HL-60/S4 treated with phorbol 12-myristate 13-acetate at 8.2 ng/mL for 4 days and 3 days (cell line): Measurements from ENCODE around the gene CCDC34.
"Not testable (repeated sequence)": the region's sequence is repeated elsewhere in the genome, so short reads cannot be mapped to it uniquely, and the experiment has no call there.

Source experiments
- in situ Hi-C: fragments of 300-500 bp; cut with MboI; formaldehyde crosslinking; loops from 2 replicates; pipeline ENCODE4 v1.15.0; 2022; ENCODE audit warnings: low sequenced_read_pairs

The CCDC34 gene

DNA sequence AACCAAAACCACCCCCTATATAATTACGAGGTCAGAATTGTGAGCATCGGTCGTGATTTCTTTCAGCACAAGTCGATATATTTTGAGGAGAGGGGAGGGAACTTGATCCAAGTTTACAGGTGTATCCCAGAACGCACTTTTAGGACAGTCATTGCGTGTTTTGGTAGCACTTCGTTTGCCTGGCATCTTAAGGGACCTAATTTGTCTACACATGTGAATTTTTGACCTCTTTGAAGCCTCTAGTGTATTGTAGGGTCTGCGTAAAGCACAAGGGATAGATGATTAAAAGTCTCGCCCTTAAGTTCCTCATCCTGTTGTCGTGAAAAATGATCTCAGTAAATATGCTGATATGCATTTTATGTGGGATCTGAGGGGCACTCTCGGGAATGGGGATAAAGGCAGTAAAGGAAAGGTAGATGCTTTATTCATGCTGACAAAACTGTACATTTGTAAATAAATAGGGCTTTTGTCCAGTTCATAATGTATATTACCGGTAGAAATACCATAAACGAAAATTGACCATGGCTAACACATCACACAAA lies 632 bp upstream of the CCDC34 start:
- in situ Hi-C loops, result no loop called here

DNA sequence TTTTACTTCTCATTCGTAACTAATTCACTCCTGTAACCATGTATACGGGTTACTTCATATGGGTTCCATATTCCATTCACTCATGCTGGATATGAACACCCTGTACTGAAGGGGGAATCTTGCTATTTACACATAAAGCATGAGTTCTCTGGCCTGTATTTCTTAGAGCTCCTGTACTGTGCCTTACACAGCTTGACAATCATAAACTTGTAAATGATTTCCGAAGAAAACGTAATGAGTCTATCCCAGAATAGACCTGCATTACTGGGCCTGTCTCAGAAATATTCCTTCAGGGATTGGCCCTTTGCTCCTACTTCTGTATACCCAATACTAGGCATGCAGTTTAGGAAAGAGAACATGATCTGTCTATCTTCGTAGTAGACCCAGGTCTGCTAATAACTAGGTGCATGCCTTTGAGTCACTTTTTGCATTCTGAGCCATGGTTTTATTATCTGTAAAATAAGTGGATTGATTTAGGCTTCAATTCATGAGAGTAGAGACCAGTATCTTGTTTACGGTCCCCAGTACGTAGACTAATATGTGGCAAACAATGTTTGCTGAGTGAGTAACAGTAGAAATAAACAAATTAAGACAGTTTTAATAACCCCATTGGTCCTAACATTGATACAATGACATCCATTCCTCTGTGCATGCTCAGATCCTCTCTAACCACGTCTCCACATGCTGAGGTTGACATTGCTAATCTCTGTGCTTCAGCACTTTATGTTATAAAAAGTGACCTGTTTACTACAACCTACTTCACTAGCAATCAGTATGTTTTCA lies 1.2 kb downstream of the CCDC34 start:
- in situ Hi-C loops, result no loop called here

DNA sequence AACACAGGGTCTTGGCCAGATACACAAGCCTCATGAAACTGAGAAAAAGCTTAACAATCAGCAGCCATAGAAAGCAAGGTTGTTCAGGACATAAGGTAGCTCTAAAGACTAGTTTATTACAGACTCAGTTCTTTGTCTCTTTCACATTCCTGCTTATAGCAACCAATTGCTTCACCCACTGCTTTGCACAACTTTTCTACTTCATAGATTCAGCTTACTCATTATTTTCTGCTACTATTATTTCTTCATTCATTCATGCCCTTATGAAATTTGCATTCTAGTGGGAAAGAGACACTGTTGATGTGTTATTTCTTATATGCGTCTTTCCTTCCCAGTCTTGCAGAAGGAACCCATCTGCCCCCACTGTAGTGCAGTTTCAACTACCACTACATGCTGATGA lies 4.7 kb downstream of the CCDC34 start:
- in situ Hi-C loops, result no loop called here

DNA sequence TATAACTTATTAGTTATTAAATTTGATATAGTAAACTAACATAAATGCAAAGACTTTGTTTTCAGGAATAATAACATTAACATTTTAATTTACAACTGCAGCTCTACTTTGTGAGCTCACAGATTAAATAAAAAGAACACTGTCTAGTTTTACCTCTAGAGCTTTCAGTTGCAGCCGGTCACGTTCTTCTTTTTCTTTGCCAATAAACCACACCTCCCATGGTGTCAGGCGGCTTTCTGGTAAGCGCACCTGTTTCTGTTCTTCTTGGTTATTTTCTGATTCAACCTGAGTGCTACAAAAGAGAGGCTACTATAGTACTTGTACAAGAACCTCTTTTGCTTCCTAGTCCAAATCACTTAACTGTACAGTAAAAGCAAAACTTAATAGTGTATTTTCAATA lies 5.8 kb downstream of the CCDC34 start:
- in situ Hi-C loops, result no loop called here

DNA sequence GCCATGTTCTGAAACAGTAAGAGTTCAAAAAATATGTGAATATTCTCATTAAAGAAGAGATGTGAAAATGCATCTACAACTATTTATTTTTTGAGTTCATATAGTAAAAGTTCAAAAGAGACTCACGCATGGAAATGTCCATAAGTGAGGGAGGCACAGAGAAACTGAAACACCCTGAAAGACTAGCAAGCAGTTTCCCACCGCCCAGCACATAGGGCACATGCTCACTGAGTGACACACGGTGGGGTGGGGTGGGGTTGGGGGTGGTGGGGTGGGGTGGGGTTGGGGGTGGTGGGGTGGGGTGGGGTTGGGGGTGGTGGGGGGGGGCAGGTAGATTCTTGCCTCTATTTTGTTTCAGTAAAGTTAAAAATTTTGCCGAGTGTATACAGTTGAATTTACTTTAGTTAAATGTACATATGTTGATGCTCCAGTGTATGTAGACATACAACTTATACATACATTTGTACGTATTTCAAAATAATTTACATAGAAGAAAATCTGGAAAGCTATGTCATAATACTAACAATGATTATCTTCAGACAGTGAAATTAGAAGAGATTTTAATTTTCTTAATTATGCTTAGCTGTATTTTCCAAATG lies 6.3 kb downstream of the CCDC34 start:
- in situ Hi-C loops, result no loop called here

DNA sequence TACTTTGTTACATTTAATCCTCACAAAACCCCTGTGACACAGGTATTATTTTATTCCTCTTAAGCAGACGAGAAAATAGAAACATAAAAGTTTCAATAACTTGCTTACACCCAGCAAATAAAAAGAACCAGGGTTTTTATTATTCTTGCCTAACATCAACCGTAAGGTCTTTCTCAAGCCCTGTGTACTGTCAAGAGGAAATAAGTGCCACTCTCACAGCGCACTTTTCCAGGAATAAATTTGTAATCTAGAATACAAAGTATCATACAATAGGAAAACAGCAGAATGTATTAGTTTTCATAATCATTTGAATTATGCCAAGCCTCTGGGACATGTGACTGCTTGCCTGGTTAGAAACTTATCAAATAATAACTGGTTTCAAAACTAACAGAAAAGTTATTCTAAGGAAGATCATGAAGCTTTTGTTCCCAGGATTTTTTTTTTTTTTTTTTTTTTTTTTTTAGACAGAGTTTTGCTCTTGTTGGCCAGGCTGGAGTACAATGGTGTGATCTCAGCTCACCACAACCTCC lies 7.4 kb downstream of the CCDC34 start:
- in situ Hi-C loops, result no loop called here

DNA sequence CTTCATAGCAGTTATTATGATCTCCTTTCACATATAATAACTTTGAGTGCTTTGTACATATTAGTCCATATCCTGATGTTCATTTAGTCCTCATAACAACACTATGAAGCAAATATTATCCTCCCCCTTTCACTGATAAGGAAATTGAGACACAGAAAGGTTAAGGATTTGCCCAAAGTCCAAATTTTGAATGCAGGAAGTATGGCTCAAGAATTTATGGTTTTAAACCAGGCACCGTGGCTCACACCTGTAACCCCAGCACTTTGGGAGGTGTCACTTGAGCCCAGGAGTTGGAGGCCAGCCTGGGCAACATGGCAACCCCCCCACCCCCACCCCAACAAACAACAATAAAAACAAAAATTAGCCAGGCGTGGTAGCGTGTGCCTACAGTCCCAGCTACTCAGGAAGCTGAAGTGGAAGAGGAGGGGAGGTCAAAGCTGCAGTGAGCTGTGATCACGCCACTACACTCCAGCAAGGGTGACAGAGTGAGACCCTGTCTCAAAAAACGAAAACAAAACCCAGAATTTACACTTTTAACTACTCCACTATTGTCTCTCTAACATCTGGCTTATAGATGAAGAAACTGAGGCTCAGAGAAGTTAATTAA lies 8.6 kb downstream of the CCDC34 start:
- in situ Hi-C loops, result no loop called here

DNA sequence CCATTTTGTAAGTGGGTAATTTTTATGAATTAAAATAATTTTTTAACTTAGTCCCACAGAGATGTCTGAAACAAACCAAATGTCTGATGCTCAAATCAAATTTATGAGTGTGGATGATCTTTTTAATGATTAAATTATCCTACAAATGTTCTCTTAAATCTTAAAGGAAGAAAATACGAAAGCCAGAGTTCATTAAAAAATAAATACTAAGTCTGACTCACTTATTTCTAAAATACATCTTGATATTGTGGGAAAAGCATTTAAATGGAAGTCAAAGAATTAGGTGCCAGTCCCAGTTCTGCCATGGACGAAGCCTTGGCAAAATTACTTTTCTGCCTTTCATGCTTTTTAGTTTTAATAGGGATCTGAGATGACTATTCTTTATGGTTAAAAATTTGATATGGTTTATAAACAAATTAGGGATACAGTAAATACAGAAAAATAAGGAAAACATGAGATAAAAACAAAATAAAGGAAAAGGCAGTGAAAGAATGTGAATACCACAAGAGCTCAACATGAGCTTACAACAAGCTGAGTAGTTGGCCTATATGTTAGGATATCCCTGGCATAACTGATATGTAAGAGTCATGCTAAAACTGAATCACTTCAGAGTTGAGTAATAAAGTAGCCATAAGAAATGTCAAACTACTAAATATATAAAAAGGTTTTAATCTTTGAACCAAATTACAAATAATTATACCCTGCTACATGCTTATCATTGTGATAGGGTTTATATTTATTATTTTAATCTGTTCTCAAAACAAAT lies 9.2 kb downstream of the CCDC34 start:
- in situ Hi-C loops, result no loop called here

DNA sequence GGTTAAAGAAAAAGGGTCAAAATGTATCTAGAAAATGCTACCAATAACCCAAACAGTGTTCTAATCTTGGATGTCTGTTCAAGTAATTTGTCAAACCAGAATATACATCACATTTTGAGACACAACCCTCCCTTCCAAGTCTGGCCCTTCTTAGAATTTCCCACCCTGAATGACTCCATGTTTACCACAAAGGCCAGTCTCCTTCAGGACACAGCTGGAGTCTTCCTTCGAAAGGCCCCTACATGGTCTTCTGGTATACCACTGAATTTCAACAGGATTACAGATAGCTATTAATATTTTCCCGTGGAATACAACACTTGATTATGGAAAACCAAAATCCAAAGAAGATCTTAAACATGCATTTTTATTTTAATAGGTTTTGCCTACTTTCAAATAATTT lies 10.2 kb downstream of the CCDC34 start:
- in situ Hi-C loops, result no loop called here

DNA sequence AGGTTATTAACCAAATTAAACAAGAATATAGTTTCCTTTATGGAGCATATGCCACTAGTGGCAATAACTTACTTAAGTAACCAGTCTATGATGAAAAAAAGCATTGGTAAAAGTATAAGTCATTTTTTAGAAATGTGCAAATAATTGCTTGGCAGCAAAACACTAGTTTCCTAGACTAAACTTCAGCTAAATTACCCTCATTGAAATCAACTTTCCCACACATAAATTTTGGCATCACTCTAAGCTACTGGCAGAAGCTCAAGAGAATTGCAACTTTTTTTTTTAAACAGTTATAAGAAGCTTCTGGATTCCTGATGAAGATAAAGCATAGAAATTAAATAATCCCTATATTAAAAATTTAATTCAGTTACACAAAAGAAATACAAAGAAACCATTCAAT lies 12.5 kb downstream of the CCDC34 start:
- in situ Hi-C loops, result no loop called here

DNA sequence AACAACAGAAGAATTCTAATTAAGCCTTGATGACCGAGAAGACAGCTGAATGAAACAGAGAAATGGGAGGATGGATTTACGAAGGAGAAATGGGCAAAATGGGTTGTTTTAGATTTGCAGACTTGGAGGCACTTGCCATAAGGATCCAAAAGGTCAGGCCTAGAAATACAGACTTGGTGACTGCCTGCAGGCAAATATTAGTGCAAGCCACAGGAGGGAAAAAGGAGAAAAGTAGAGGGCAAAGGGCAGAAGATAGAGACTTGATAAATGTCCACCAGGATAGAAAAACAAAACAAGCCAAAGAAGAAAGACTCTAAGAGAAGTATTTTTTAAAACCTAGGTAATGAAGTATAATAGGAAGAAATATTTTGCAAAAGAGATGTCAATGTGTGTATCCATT lies 13.1 kb downstream of the CCDC34 start:
- in situ Hi-C loops, result no loop called here

DNA sequence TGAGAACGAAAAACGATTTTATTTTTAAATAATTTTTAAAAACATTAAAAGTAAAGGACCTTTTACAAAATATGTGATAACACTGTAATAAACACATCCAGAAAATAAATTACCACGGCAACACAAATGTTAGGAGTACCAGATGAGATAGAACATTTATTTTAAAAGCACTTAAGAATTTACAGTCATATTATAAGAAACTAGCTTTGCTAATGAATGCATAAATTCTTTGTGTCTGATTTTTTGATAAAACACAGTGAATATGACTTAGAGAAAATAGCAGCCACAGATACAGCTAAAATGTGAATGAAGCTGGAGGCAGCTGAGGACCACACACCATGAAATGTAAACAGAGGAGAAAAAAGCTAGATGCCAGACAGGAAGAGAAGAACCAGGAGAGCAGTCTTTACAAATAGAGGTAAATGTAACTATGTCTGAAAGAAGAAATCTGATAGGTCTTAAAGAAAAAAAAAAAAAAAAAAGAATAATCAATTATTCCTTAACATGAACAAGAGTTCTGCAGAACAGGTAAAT lies 14.6 kb downstream of the CCDC34 start:
- in situ Hi-C loops, result no loop called here

DNA sequence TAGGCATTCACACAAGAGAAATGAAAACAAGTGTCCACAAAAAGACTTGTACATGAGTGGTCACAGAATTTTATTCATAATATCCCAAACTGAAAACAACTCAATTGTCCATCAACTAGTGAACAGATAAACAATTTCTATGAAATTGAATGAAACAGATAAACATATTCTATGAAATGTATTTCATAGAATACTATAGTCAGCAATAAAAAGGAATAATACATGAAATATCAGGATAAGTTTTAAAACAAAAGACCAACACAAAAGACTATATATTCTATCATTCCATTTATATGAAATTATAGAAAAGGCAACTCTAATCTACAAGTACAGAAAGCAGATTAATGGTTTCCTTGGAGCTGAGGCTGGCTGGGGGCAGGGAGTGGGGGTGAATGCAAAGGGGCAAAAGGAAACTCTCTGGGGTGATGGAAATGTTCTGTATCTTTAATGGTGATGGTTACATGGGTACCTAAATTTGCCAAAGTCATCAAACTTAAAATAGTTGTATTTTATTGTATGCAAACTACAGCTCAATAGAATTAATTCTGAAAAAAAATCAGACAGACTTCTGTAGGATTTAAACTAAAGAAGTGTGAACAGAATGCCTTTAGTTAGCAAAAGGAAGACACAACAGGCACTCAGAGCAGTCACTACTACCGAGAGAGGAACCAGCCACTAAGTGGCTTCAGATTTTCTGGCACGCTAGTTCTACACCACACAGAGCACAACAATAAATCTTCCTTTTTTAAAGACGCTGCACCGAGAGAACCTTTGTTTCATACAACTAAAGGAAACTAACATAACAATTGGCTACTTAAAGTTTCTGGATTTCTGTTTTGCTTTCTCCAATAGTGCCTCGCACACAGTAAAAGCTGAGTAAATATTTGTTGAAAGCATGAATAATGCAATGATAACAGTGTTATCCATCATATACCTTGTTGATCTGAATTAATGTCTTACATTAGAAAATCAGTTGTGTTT lies 15.4 kb downstream of the CCDC34 start:
- in situ Hi-C loops, result no loop called here

DNA sequence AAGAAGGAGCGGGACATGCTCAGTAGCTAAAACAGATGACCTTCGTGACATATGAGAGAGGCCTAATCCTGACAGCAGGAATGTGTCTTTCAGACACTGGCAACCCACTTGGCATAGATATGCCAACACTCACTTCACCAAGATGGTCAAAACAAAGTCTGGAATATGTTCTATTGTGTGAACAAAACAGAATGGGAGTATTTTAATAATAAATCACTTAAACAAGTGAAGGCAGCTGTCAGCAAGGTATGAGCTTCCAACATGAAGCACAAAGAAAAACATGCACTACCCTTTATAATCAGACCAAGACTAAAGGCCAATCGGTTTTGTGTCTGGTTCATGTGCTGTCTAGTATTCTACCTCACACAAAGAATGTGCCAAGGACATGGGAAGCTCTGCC lies 23.1 kb downstream of the CCDC34 start:
- in situ Hi-C loops, result no loop called here

DNA sequence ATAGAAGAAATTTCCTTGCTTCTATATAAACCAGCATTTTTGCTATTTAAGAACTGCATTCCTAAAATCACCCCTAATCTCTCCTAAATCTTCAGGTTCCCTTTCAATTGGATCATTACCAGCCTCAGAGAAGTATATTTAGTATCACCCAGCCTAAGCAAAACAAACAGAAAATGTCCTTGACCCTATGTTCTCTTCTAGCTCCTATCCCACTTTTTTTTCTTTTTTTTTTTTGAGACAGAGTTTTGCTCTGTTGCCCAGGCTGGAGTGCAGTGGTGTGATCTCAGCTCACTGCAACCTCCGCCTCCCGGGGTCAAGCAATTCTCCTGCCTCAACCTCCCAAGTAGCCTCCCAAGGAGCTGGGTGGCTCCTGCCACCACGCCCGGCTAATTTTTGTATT lies 28.3 kb downstream of the CCDC34 start:
- in situ Hi-C loops, result not testable (repeated sequence)

DNA sequence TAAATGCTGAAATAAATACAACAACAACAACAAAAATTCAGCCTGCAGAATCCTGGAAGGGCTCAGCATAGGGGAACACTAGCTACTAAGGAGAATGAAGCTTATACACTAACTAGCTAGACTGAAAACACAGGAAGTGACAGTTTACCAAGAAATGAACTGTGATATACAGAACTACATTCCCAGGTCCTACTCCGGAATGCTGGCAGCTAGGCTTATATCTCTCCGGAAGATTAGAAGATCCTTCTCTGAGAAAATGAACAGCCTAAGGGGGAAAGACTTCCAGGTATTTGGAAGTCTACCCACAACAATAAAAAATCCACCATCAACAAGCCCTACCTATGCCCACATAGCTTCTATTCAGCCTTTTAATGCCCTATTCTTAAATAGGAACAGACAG lies 31.0 kb downstream of the CCDC34 start:
- in situ Hi-C loops, result no loop called here

DNA sequence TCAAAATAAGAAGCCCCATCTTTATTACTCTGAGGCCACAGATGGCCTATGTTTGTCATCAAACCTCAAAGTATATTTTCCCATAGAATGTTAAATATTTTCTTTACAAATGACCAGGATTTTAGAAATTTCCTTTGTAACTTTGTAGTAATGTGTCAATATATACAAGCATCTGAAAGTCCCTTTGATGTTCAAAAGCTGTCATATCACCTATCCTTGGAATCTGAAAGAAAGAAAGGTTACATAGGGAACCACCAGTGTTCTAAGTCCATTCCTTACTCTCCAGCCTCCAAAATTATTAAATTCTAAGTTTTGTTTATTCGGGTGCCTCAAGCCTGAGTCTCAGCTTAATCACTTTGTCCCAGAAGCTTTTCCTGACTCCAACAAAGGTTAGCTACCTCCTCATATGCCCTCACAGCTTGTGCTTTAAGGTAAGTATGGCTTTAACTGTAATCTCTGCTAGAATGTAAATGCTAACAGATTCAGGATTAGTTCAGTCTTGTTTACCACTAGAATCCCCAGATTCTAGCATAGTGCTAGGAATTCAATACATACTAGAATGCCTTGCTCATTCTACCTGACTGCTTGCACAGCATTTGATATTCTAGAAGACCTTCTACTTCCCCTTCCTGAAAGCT lies 32.3 kb downstream of the CCDC34 start:
- in situ Hi-C loops, result no loop called here

DNA sequence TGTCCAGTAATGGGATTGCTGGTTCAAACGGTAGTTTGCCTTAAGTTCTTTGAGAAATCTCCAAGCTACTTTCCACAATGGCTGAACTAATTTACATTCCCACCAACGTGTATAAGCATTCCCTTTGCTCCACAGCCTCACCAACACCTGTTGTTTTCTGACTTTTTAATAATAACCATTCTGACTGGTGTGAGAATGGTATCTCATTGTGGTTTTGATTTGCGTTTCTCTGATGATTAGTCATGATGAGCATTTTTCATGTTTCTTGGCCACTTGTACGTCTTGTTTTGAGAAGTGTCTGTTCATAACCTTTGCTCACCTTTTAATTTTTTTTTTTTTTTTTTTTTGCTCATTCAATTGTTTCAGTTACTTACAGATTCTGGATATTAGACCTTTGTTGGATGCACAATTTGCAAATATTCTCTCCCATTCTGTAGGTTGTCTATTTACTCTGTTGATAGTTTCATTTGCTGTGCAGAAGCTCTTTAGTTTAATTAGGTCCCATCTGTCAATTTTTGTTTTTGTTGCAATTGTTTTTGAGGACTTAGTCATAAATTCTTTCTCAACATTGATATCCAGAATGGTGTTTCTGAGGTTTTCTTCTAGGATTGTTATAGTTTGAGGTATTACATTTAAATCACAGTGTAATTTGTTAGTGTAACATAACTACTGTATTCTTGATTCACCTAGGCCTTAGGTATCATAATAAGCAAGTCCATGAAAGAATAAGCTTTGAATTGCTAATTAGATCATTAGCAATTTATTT lies 33.0 kb downstream of the CCDC34 start:
- in situ Hi-C loops, result no loop called here
